B cell (primary cell): Measurements from ENCODE around the gene HES5.

ENCODE experiments used
- EZH2 ChIP-seq: IDR thresholded peaks from 2 replicates; pipeline ENCODE4 v1.6.1; 2012; ENCODE audit warnings: borderline replicate concordance, low read depth, mild to moderate bottlenecking, moderate library complexity, low read length; ENCODE audit not compliant: insufficient read depth, poor library complexity, severe bottlenecking
- TF ChIP-seq, protein P1 (sequence below): fragments of 200-600 bp; IDR thresholded peaks from one replicate; pipeline ENCODE4 v1.8.0; 2022; ENCODE audit warnings: antibody characterized with exemption, mild to moderate bottlenecking

DNA sequence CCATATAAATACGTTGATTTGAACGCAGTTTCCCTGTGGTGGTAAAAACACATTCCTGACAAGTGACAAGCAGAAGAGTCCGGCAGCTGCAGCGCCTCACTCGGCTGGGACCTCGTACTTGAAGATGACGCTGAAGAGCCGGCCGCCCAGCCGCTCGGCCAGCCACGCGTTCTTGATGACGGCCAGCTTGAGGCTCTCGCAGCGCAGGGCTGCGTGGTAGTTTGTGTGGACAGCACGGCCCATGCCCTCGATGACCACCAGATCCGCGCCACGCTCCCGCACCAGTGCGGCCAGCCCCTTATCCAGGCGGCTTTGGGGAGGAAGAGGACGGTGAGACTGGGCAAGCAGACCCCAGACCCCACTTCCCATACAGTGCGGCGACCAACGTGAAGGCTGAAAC lies 21.3 kb downstream of the HES5 start:
- TF ChIP-seq, protein P1, sequence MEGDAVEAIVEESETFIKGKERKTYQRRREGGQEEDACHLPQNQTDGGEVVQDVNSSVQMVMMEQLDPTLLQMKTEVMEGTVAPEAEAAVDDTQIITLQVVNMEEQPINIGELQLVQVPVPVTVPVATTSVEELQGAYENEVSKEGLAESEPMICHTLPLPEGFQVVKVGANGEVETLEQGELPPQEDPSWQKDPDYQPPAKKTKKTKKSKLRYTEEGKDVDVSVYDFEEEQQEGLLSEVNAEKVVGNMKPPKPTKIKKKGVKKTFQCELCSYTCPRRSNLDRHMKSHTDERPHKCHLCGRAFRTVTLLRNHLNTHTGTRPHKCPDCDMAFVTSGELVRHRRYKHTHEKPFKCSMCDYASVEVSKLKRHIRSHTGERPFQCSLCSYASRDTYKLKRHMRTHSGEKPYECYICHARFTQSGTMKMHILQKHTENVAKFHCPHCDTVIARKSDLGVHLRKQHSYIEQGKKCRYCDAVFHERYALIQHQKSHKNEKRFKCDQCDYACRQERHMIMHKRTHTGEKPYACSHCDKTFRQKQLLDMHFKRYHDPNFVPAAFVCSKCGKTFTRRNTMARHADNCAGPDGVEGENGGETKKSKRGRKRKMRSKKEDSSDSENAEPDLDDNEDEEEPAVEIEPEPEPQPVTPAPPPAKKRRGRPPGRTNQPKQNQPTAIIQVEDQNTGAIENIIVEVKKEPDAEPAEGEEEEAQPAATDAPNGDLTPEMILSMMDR, result no peak
- no peak for TF ChIP-seq EZH2
